Stromal cell of bone marrow (primary cell): ENCODE data around the gene FHIT.

Source experiments
- DNase-seq: peaks from one replicate; pipeline ENCODE4 v3.0.0-alpha.2; 2012; ENCODE audit warnings: low read depth

The FHIT gene

DNA sequence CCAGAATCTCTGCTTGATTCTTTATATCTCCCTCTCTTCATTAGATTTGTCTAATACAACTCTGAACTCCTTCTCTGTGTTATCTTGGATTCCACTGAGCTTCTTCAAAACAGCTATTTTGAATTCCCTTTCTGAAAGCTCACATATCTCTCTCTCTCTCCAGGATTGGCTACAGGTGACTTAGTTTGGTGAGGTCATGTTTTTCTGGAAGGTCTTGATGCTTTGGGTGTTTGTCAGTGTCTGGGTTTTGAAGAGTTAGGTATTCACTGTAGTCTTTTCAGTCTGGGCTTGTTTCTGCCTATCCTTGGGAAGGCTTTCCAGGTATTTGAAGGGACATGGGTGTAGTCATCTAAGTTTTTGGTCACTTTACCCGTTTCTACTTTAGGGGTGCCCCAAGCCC lies 781.8 kb downstream of the FHIT start:
- no peak for DNase-seq

DNA sequence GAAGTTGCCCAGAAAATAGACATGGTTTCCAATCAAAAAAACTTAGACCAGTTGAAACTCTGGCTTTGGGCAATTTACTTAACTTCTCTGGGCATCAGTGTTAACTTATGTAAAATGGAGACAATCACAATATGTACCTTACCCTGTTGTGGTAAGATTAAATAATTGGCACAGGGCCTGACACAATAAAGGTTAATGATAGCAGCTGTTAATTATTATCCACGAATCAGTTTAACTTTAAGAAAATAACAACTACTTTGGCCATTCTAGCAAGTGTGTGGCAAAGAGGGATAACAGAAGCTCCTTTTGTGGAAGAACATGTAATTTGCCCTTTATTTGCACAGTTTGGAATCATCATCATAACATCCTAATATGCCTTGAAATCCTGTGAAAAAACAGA lies 787.6 kb downstream of the FHIT start:
- no peak for DNase-seq

DNA sequence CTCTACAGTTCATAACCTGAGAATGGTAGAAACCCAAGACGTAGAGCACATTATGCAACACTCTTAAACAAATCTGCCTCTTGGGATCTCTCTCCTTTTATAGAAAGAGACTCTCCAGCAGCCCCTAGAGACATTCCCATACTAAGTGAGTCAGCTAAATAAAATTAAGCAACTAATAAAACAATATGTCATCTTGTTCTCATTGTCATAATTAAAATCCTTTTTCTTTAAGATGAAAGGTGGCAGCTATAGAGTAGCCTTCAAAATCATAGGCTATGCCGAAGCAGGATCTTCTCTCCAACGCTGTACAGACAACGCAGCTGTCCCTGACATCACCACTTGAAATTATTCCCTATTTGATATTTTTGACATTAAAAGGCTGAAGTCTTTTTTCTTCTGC lies 790.0 kb downstream of the FHIT start:
- DNase-seq = no peak

DNA sequence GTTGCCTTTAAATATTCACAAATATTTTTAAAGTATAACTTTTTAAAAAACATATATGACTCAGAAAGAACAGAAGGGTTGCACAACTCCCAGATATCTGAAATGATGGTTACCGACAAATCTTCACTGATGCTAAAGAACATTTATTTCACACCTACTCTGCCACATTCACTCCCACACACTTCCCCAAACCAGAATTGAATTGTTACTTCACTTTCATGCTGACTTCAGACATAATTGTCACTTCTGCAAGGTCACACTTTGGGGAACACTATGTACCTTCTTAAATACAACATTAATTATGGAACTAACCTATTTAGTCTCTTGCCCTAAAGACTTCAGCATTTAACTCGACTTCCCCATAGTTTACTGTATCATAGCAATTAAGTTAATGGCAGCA lies 795.1 kb downstream of the FHIT start:
- DNase-seq = no peak

DNA sequence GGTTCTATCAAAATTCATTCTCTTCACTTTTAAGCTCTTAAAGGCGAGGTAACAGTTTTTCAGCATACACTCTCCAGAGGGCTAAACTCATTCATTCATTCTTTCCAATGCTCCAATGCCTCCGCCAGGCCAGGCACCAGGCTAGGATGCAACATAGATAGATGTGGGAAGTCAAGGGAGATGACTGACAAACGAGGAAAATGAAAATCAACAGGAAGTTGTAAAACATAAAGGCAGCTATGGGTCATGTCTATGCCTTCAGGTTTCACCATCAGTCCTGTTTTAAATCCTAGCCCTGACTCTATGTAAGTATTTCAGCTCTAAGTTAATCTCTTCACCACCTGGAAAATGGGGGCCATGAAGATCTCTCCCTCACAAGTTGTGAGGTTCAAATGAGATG lies 797.9 kb downstream of the FHIT start:
- no peak for DNase-seq

DNA sequence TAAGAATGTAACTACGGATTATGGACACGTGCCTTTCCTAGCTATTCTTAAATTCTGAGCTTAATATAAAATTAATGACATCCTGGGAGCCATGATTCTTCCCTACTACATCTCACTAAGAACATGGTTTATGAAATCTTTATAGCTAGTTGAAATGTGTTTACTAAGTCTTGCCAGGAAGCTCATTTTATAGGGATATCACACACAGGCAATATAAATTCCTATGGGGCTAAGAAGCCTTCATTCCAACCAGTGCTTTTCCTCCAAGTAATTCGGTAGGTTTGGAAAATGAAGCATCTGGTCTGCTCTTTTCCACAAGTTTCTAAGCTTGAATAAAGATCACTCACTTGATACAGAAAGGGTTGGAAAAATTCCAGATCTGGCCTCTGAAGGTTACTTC lies 802.6 kb downstream of the FHIT start:
- no peak for DNase-seq

DNA sequence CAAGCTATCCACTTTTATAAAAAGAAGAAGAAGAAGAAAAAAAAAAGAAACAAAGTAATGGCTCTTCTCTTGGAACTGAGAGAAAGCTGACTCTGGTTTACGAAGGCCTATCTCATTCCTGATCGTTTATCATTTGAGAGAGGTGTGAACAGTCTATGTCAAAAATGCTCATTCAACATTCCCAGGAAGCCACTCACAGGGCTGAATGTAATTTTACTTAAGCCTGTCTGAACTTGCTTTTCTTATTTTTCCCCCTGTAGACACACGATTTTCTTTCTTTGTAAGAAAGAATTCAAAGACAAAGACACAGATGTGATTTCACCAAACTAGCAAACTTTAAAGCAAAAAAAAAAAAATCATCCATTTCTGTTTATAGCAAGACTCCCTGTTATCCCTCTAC lies 805.8 kb downstream of the FHIT start:
- no peak for DNase-seq

DNA sequence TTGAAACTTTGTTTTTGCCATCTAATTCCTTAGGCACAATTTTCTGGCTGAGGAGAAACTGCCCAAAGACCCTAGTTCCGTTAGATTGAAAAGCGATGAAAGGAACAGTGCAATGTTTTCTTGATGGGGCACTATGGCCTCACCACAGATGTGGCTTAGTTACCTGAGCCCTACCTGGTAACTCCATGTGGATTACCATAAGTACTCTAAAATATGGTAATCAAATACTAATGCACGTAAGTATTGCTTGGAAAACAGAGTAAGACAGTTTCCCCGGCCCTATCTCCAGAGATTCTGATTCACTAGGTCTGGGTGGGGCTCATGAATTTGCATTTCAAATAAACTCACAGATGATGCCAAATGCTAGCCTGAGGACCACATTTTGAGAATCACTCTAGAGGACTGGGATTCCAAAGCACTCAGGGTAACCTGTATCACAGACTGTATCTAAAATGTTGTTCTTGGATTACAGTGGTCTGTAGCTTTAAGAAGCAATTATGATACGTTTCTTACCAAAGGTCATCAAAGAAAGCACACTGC lies 806.3 kb downstream of the FHIT start:
- no peak for DNase-seq

DNA sequence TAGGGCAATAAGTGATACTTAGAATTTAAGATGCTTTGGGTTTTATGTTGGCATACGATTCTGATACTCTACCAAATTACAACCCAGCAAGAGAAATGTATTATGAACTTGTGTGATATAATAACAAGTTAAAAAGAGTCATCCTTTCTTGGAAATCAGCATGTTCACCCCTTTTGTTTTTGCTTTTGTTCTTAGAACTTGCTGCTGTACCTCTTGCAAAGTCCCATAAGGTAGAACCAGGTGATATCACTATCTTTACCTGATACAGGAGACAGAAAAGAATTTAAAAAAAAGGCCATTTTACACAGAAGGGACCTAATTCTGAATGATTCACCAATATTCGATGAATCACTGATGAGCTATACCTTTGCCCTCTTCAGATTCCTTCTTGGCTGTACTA lies 810.4 kb downstream of the FHIT start:
- no peak for DNase-seq

DNA sequence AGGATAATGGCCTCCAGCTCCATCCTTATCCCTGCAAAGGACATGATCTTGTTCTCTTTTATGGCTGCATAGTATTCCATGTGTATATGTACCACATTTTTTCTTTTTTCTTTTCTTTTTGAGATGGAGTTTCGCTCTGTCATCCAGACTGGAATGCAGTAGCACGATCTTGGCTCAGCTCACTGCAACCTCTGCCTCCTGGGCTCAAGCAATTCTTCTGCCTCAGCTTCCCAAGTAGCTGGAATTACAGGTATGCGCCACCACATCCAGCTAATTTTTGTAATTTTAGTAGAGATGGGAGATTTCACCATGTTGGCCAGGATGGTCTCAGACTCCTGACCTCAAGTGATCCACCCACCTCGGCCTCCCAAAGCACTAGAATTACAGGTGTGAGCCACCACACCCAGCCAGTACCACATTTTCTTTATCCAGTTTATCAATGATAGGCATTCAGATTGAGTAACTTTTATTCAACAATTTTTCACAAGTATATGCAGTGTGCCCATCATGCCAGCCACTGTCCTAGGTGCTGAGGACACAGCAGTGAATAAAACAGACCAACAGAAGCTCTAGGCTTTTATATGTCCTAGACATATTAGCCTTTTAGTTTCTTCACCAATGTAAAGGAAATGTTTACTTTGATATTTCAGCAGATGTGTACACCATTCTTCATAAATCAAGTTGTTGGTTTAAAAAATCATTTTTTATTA lies 815.2 kb downstream of the FHIT start:
- DNase-seq = no peak

DNA sequence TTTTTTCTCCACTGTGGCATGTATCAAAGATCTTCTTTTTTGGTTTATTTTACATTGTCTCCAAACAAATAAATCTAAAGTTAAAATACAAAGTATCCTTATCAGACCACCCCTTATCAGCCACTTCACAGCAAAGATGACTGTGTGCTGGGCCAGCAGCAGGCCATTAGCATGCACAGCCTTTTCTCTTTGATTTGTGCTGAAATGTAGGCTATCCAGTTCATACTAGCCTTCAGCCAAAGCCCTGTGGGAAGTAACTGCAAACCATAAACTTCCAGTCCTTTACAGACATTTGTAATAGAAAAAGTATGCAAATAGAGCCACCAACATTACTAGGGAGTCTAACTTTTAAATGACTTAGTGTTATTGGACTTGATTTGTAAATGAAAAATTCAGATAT lies 816.3 kb downstream of the FHIT start:
- no peak for DNase-seq

DNA sequence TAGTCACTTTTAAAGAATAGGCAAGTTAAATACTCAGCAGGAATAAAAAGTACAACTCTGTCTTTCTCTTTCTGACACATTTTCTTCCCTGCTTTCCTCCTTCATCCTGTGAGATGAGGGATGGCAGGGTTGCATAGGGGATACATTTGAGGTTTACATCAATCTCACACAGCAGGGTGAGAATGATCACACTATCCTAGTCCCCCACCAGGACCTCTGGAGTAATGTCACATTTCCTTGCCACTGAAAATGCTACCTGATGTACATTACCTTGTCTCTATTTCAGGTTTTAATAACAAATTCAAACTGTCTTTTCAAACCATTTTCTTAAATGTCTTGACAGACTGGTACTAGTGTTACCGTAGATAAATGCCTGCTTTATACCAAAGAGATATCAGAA lies 816.9 kb downstream of the FHIT start:
- no peak for DNase-seq

DNA sequence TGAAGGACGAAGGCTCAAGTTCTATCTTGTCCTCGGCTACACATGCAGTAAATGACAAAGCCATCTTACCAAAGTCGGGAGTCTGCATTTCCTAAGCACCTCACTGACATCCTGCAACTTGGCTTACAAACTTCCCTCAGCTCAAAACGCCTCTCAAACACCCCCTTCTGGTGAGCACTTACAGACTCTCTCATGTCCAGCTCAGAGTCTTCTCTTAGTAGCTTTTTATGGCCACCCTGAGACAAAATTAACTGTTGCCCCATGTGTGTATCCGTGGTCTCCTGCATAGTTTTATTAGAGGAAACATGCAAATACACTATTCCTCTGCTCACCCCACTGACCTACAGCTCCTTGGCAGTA lies 819.7 kb downstream of the FHIT start:
- DNase-seq = peak; percentile 2

DNA sequence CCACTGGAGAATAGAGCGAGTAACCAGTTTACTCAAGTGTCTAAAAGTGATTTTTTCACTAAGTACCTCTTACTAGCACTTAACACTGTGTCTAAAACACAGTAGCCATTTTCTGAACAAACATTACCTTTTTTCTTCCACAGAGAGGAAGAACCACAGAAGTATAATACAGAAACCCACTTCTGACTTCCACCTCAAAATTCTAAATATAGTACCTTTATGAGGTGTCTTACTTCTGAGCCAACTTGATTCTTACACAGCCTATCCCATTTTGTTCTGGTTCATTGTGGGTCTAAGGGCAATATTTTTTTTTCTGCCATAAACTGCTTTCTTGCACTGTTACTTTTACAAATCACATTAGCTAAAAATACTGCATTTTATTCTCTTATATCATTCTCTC lies 821.0 kb downstream of the FHIT start:
- DNase-seq = no peak

DNA sequence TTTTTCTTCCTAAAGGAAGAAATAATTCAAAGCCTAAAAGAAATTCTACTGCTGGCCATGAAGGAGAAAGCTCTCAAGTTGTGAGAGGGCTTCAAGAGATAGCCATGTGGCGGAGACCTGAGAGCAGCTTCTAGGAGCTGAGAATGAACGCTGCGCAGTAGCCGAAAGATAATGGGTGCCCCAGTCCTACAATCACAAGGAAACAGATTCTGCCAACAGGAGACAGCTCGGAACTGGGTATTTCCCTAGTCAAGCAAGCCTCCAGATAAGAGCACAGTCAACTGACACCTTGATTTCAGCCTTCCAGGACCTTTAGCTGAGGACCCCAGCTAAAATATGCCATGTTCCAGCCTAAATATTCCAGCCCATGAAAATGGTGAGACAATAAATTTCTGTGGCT lies 824.1 kb downstream of the FHIT start:
- no peak for DNase-seq

DNA sequence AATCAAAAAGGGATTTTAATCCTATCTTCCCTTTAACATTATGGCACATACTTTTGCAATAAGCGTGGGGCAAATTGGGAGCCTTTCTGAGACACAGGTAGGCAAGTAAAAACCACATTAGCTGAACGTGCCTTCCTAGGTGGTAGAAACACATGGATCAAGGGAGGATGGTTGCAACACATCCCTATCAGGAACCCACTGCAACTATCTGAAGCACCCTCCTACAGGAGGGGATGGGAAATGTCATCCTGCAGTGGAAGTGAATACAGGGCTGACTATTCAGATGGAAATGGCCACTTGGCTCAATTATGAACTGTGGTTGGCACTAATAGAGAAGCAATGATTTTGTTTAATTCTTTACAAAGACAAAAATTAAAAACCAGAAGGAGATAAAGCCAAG lies 826.3 kb downstream of the FHIT start:
- DNase-seq = no peak

DNA sequence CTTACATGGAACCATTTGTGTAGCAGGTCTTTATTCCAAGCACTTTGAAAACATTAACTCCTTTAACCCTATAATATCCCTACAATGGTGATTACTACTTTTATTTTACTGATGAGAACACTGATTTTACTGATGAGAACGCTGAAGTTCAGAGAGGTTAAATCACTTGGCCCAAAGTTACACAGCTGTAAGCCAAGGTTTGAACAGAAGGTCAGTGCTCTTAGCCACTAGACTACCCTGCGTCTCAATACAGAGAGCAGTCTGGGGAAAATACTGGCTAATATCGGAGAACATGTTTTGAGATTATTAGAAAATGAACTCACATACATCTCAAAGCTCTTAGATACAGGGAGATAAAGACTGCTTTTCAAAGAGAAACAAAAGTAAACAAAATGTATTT lies 827.2 kb downstream of the FHIT start:
- DNase-seq = no peak

DNA sequence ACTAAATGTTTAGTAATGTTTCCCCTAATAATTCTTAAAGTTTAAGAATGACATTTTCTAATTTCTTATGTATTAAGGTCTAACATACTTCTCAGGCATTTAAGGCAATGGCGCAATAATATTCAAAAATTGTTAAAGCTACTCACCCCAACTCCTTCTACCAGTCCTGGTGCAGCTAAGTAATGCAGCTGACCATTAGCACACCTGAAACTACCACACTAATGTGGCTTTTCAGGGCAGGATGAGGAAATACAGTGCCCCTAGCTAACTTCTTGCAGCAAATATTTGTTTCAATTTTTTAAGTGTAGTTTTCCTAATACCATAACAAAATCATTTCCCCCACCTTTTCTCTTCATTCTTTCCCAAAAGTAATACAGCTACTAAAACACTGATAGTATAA lies 827.7 kb downstream of the FHIT start:
- no peak for DNase-seq

DNA sequence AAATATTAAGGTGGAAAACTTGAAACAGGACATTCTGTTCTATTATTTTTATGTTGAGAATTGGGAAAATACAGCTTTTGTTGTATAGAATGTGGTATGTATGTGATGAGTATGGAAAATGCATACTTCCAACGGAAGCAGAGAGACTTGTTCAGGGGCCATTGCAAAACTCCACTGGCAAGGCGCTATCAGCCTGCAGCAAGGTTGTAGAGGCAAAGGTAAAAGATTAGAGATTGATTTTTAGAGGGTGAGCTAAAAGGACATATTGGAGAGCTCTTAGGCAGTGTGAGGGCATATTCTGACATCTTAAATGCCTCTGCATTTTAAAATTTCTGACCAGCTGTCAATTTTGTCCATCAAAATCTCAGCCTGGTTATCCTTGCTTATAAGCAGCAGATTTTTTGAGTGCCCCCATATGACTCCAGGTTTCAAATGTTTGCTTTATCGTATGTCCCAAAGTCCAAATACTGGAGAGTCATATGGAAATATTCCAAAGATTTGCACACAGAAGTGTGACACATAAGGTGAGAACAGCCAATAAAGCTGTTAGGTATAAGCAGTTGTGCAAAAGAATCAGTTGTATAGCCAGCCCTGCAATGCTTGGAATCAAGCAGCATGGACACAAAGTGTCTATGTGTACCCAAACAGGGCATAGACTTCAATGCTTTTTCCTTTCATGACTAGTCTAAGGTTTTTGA lies 829.4 kb downstream of the FHIT start:
- DNase-seq = no peak

DNA sequence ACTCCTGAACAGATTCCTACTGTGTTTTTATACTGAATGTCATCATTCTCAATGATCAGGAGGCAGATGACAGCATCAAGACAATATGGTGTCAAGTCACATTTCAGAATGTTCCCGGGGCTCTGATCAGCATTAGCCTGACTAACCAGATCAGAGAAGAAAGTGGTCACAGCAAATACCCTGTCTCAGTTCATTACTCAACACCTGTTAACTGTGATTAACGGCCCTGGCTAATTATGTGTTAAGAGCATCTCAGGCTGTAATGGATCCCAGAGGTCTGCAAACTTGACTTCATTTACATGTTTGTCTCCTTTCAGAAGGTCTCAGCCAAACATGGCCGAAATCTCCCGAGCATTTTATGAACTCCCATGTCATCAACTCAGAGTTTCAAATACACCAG lies 833.7 kb downstream of the FHIT start:
- DNase-seq = no peak

DNA sequence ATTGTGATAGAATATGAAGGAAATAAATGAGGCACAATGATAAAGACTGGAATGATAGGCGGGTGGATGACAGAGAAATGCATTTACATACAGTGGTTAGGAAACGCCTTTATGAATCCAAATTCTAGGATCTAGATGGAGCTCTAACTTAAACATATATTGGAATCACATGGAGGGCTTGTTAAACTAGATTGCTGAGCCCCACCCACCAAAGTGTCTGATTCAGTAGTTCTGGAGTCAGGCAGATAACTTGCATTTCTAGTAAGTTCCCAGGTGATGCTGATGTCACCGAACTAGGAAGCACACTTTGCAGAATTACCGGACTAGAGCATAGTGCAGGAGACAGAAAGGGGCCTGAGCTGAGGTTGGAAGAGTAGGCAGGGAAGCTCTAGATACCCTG lies 837.2 kb downstream of the FHIT start:
- no peak for DNase-seq

DNA sequence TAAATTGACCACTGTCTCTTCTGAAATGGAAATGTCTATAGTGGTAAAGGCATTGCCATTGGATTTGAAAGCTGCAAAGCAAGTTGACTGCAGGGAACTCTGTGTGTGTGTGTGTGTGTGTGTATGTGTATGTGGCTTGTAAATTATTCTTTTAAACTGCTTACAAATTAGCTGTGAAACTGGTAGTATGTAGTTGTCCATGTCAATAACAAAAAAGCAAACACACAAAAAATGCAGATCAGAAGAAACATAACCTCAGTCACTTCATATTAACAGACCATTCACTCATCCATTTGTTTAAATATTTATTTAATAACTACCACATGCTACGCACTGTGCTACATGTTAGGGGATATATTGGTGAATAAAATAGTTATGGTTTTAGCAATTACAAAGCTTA lies 837.7 kb downstream of the FHIT start:
- no peak for DNase-seq

DNA sequence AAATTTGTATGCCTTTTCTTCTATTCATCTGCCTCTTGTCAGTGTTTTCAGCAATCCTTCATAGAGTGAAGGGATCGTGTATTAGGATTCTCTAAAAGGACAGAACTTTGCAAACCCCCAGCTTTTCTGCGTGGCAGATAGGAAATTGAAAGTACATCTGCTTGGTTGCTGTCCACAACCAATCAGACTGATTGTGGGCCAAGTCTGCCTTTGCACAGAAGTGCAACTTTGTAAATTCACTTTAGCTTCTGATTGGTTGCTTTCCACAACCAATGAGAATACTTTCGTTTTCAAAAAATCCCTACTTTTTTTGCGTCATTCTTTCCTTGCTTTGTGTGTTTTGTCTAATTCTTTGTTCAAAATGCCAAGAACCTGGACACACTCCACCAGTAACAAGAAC lies 847.4 kb downstream of the FHIT start:
- DNase-seq = no peak

DNA sequence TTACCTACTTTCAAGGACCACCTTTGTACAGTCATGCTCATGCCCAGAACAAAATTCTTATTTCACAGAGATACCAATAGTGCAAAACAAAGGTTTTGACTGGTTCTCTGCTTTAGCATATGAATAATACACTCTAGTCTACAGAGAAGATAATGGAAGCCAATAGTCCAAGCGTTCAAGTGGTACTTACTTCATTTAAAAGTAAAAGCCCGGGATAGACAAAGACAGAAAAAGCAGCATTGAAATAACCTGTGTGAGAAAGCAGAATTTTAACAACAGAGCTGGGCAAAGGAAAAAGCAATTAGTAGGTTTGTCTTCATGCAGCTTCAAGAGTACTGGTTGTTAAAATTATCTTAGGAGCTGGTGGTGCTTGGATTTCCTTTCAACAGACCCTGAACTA lies 848.3 kb downstream of the FHIT start:
- no peak for DNase-seq
